Astrocyte of the spinal cord (primary cell): ENCODE measurements around the gene B3GALT2.
A peak's percentile ranks its signal among the peaks of the same experiment; 100 is the strongest.

Source experiments
- DNase-seq: peaks from one replicate; pipeline ENCODE4 v3.0.0; 2011; ENCODE audit warnings: low read depth, low spot score
- H3K4me3 ChIP-seq: 2 replicates; pipeline ENCODE4 v1.5.1; 2011; ENCODE audit warnings: low read depth, mild to moderate bottlenecking, low read length, moderate library complexity
- CTCF ChIP-seq: IDR thresholded peaks from 2 replicates; pipeline ENCODE4 v1.5.1; 2012; ENCODE audit warnings: low read depth, mild to moderate bottlenecking, low read length, inconsistent platforms
- in situ Hi-C: cut with HindIII; loops from 2 replicates; pipeline ENCODE4 v1.10.0; 2017; ENCODE audit warnings: low sequenced_read_pairs

B3GALT2 gene

GRCh38 chr1:193156822-193157142 is 29.6 kb downstream of the B3GALT2 start:
- in situ Hi-C loops: no loop called here
- no peak for TF ChIP-seq CTCF
- no peak overlapping the region for H3K4me3 ChIP-seq
- DNase-seq: no peak

GRCh38 chr1:193156117-193156821 is 30.1 kb downstream of the B3GALT2 start:
- in situ Hi-C loops: no loop called here
- H3K4me3 ChIP-seq: no peak overlapping the region
- TF ChIP-seq CTCF: no peak
- no peak for DNase-seq

GRCh38 chr1:193144999-193145398 is 41.4 kb downstream of the B3GALT2 start:
- TF ChIP-seq CTCF: no peak
- DNase-seq: no peak
- H3K4me3 ChIP-seq: no peak overlapping the region
- in situ Hi-C loops: no loop called here

GRCh38 chr1:193144361-193144938 is 42.0 kb downstream of the B3GALT2 start:
- no peak for TF ChIP-seq CTCF
- in situ Hi-C loops: no loop called here
- DNase-seq: no peak
- no peak overlapping the region for H3K4me3 ChIP-seq

GRCh38 chr1:193143285-193143684 is 43.1 kb downstream of the B3GALT2 start:
- peak; percentile 33 for TF ChIP-seq CTCF
- in situ Hi-C loops: no loop called here
- peak; percentile 37 for DNase-seq
- no peak overlapping the region for H3K4me3 ChIP-seq

- in situ Hi-C loops: no loop called here
- TF ChIP-seq CTCF: no peak
- H3K4me3 ChIP-seq: no peak overlapping the region
- DNase-seq: no peak
Observed at GRCh38 chr1:193142409-193142808, 44.0 kb downstream of the B3GALT2 start.
